ELF-1 (cell line): ENCODE data around the gene ZNRF2.

ENCODE experiments used
- DNase-seq: peaks from one replicate; pipeline ENCODE4 v3.0.0-alpha.2; 2016; ENCODE audit warnings: low read depth, low spot score

ZNRF2 gene

DNA sequence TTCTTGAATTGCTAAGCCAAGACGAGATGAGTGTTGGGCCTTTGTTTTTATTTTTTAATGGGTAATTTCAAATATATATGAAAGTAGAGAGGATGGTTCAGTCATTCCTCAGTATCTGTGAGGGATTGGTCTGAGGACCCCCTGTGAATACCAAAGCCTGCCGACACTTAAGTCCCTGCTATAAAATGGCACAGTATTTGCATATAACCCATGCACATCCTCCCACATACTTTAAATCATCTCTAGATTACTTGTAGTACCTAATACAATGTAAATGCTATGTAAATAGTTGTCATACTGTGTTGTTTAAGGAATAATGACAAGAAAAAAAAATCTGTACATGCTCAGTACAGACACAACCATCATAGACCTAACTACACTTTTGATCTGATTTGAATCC is 120.8 kb downstream of the ZNRF2 start:
- DNase-seq, result no peak

DNA sequence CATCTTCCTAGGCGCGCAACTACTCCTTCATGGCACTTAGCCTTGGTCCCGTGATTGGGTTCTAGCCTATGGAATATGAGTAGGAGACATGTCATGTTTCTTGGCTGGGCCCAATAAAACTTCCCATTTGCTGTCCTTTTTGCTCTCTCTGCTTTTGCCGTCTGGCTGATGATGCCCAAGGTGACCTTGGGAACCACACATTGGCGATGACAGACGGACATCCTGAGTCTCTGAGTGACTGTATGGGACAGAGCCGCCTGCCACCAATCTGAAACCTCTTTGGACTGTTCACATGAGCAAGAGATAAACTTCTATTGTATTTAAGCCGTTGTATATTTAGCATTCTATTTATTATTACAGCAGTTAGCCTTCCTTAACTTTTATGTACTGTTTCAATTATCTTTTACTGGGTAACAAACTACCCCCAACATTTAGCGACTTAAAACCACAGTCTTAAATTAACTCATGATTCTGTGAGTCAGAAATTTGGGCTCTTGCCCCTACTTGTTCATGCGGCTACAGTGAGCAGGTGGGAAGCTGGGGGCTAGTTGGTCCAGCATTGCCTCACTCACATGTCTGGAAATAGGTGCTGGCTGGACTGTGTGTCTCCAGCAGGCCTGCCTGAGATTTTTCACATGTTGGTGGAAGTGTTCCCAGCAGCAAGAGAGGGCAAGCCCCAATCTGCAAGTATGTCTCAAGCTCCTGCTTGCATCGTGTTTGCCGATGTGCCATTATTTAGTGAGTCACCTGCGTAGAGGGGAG is 122.4 kb downstream of the ZNRF2 start:
- DNase-seq, result no peak

DNA sequence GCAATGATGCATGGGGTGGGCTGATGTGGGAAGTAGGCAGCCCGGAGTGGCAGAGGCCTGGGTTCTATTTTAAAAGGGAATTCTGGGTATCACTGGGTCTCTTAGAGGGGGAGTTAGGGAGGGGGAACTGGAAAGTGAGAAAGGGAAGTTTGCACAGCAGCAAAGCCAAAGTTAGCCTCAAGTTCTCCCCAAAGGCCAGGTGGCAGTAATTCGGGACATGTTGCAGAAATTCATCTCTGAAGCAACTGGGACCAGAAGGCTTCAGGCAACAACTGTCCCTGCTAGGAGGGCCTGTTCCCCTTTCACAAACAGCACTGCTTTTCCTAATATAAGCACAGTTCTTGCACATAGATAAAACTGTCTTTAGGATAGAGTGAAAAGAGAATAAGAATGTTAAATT is 126.8 kb downstream of the ZNRF2 start:
- no peak for DNase-seq

DNA sequence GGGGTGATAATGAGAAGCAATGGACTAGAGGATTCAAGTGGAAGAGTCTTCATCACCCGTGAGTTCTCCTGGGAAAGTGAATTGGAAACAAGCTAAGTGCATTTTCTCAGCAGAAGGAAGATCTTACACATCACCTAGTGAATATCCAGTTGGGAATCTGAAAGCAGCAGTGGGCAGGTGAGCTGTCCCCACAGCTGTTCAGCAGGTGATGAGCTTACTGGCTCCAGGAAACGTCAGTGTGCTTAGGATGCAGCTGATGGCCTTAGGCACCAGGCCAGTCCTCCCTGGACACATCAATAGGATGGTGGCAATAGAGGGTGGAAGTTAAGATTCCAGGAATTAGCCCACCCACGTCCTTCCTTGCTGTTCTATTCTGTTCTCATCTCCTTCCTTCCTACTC is 127.5 kb downstream of the ZNRF2 start:
- no peak for DNase-seq

DNA sequence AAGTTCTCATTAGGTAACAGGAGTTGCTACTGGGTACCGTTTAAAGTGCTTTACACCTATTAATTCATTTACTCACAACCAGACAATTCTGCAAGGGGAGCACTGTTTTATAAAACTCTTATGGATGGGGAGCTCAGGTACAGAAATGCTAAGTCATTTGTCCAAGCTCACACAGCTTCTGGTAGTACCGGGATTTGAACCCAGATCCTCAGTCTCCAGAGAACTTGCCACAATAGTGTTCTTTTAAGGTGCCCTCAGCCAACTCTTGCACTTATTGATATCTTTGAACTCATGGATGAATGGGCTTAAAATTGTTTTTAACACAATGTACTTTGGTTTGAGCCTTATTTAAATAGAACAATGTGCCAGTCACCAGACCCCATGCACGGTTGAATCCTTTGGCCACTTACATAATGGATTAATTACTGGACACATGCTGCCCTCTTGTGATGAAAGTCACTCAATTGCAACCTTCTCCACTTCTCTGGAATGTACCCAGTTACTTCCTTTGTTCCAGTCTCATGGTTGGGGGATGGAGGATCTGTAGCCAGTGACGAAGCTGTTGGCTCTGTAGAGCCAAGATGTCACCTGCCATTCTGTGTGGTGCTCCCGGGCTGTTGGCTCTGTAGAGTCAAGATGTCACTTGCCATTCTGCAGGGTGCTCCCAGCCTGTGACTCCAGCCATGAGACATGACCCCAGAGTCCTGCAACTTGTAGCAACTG is 128.5 kb downstream of the ZNRF2 start:
- DNase-seq, result peak; percentile 63

DNA sequence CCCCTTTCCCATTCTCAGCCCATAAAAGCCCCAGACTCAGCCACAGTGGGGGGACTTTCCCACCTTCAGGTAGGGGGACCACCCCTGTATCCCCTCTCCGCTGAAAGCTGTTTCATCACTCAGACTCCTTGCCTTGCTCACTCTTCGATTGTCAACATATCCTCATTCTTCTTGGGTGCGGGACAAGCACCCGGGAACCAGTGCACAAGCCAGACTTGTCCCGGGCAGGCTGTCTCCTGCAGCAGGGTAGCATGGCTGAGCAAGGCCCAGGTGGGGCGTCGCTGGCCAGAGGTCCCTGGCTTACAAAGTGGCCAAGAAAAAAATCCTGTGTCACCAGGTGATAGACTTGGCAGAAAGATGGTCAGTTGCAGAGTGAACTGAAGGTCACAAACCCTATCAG is 129.5 kb downstream of the ZNRF2 start:
- DNase-seq, result no peak
